ENCODE measurements around the gene WFDC11. TPM values are rescaled to one million over a fixed set of nuclear protein-coding genes. Genes with fewer than 3 reads are reported as not detected.

The WFDC11 gene
- total RNA-seq, 1 experiment from 2014 or later = not detected

- DNase-seq = no peak
- H2AK5ac ChIP-seq (ENCODE audit: insufficient read length, low read length) = no peak overlapping the region
- no peaks in the 10 kb centered on the region for H3K23me2 ChIP-seq (ENCODE audit: insufficient read length, low read depth, low read length, poor library complexity, severe bottlenecking)
- no peak overlapping the region for H3T11ph ChIP-seq (ENCODE audit: low read length)
- H4K91ac ChIP-seq (ENCODE audit: insufficient read length, low read depth, low read length) = no peak overlapping the region
- no peak overlapping the region for H2BK15ac ChIP-seq (ENCODE audit: low read depth, low read length)
- no peak overlapping the region for H4K5ac ChIP-seq (ENCODE audit: insufficient read length, low read depth, low read length)
- no peak overlapping the region for H2BK12ac ChIP-seq (ENCODE audit: insufficient read length, low read depth, low read length)
- H3K4ac ChIP-seq (ENCODE audit: low read depth, low read length) = no peak overlapping the region
- peaks cover 2 to 4% of the 10 kb centered on the region in 2 experiments for H3K4me1 Mint-ChIP-seq
- no peak overlapping the region for H3K27ac Mint-ChIP-seq
- H4K20me1 ChIP-seq (ENCODE audit: control insufficient read depth, insufficient read depth, insufficient read length) = no peaks in the 10 kb centered on the region
- no peaks in the 10 kb centered on the region for H3K79me1 ChIP-seq (ENCODE audit: insufficient read depth, low read depth, low read length, poor library complexity, severe bottlenecking)
- H2BK5ac ChIP-seq (ENCODE audit: insufficient read length, low read length) = no peak overlapping the region
- no peak overlapping the region for H3K23ac ChIP-seq (ENCODE audit: insufficient read length, low read depth, low read length)
- H3K4me2 ChIP-seq (ENCODE audit: insufficient read depth, insufficient read length, low read length) = no peak overlapping the region
- no peak overlapping the region for H3K9ac ChIP-seq (ENCODE audit: extremely low read depth, insufficient read length, low read length)
- H3K18ac ChIP-seq (ENCODE audit: insufficient read length, low read depth, low read length) = no peak overlapping the region
- peaks cover 2% of the 10 kb centered on the region for H3K27me3 Mint-ChIP-seq (ENCODE audit: low read depth)
- no peak overlapping the region for H4K8ac ChIP-seq (replicated peaks; ENCODE audit: insufficient read length, low read depth, low read length)
- H3K14ac ChIP-seq (ENCODE audit: insufficient read depth, low read length) = no peak overlapping the region
- no peaks in the 10 kb centered on the region for H3K9me3 ChIP-seq (ENCODE audit: control insufficient read depth, low read depth, low read length)
- H3K36me3 Mint-ChIP-seq (ENCODE audit: insufficient read depth in 1 of 3, low read depth in 3 of 3) = no peaks in the 10 kb centered on the region; a peak in 1 of 7 replicates
- no peaks in the 10 kb centered on the region for H3K27me3 ChIP-seq (ENCODE audit: insufficient read depth, low read length)
- H2BK120ac ChIP-seq (ENCODE audit: low read depth, low read length, poor library complexity, severe bottlenecking) = no peak overlapping the region
- no peak overlapping the region for H2BK20ac ChIP-seq (ENCODE audit: low read depth, low read length, poor library complexity, severe bottlenecking)
- H3K4me1 ChIP-seq (ENCODE audit: insufficient read depth, low read length) = peaks cover 3% of the 10 kb centered on the region; the same call in 1 of the 2 replicates
- no peak overlapping the region for H2AFZ ChIP-seq (ENCODE audit: low read length)
- no peaks in the 10 kb centered on the region for H3K9me3 Mint-ChIP-seq
- no peak for TF ChIP-seq CTCF (conservative IDR thresholded peaks at IDR 0.05)
- H3K4me3 Mint-ChIP-seq = no peak overlapping the region
- no peak overlapping the region for H3K56ac ChIP-seq (ENCODE audit: insufficient read length, low read depth, low read length)
- H3K27ac ChIP-seq (ENCODE audit: insufficient read length, low read depth, low read length) = no peak overlapping the region
- H3K79me2 ChIP-seq (ENCODE audit: insufficient read depth, low read length) = no peaks in the 10 kb centered on the region
Measured at GRCh38 chr20:45630371-45630770, 39.7 kb downstream of the WFDC11 start.

Data from H9 (cell line).